ENCODE results near the gene GJD2.

GJD2 gene

DNA sequence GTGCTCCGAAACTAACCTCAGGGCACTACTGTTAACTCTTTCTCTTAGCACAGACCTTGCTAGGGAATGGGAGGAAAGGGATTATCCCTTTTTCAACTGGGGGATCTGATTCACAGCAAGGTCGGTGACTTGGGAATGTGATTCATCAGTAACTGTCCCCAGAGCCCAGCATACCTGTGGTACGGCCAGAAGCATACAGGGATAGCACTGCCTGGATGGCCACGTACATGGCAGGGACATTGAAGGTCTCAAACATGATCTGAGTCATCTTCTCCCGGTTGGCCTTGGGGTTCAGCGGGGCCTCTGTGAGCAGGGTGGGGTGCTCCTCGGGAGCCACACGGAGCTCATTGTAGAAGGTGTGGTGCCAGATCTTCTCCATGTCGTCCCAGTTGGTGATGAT lies 38.3 kb upstream of the GJD2 start:
- Histone ChIP-seq H3K4me3 (ENCODE audit: low read length) (peak overlapping the region; percentile 17; the same call in 1 of the 2 replicates), H3K27ac (ENCODE audit: low read depth, low read length) (no peak overlapping the region), H3K9ac (ENCODE audit: low read depth, low read length) (no peak overlapping the region), H3K27me3 (ENCODE audit: insufficient read depth, low read length) (peaks cover 30% of the 10 kb centered on the region), H3K4me1 (ENCODE audit: insufficient read depth, low read length) (peaks cover 6% of the 10 kb centered on the region; the same call in 1 of the 2 replicates), H3K9me3 (ENCODE audit: insufficient read depth, low read depth, low read length) (no peaks in the 10 kb centered on the region), H3K36me3 (ENCODE audit: insufficient read depth, low read length) (peaks cover 36% of the 10 kb centered on the region)
- WGBS, result 91% methylated on average over 9 of the region's 9 CpGs

- Histone ChIP-seq H3K9ac (ENCODE audit: low read depth, low read length) (no peak overlapping the region), H3K4me3 (ENCODE audit: low read length) (no peak overlapping the region), H3K9me3 (ENCODE audit: insufficient read depth, low read depth, low read length) (no peaks in the 10 kb centered on the region), H3K36me3 (ENCODE audit: insufficient read depth, low read length) (peaks cover 36% of the 10 kb centered on the region), H3K4me1 (ENCODE audit: insufficient read depth, low read length) (peaks cover 6% of the 10 kb centered on the region; the same call in 1 of the 2 replicates), H3K27ac (ENCODE audit: low read depth, low read length) (no peak overlapping the region), H3K27me3 (ENCODE audit: insufficient read depth, low read length) (peaks cover 24% of the 10 kb centered on the region)
- 88% methylated on average over 3 of the region's 3 CpGs for WGBS
Measured at GRCh38 chr15:34791701-34792100, 36.9 kb upstream of the GJD2 start.

DNA sequence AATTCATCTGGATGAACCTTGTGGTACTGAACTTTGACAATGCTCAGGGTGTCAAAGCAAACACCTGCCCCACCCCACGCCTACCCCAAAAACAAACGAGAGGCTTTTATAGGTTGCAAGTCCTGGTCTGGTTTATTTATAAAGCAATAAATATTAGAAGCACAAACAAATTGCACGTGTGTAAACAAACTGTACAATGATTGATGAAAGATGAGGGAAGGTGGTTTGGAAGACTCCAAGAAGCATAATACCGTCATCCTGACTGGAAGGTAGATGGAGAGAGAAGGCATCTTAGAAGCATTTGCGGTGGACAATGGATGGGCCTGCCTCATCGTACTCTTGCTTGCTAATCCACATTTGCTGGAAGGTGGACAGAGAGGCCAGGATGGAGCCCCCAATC lies 35.3 kb upstream of the GJD2 start:
- Histone ChIP-seq H3K27ac (ENCODE audit: low read depth, low read length) (no peak overlapping the region), H3K4me1 (ENCODE audit: insufficient read depth, low read length) (no peaks in the 10 kb centered on the region), H3K27me3 (ENCODE audit: insufficient read depth, low read length) (peaks cover 11% of the 10 kb centered on the region), H3K36me3 (ENCODE audit: insufficient read depth, low read length) (peaks cover 36% of the 10 kb centered on the region), H3K9ac (ENCODE audit: low read depth, low read length) (no peak overlapping the region), H3K4me3 (ENCODE audit: low read length) (no peak overlapping the region), H3K9me3 (ENCODE audit: insufficient read depth, low read depth, low read length) (no peaks in the 10 kb centered on the region)
- WGBS, result 97% methylated on average over 5 of the region's 6 CpGs

- 87% methylated on average over 6 of the region's 7 CpGs for WGBS
Measured at GRCh38 chr15:34789326-34789725, 34.5 kb upstream of the GJD2 start.

GRCh38 chr15:34786206-34786605 lies 31.4 kb upstream of the GJD2 start:
- Histone ChIP-seq H3K27me3 (ENCODE audit: insufficient read depth, low read length) (no peaks in the 10 kb centered on the region), H3K4me1 (ENCODE audit: insufficient read depth, low read length) (no peaks in the 10 kb centered on the region), H3K9me3 (ENCODE audit: insufficient read depth, low read depth, low read length) (no peaks in the 10 kb centered on the region), H3K9ac (ENCODE audit: low read depth, low read length) (no peak overlapping the region), H3K4me3 (ENCODE audit: low read length) (no peak overlapping the region), H3K27ac (ENCODE audit: low read depth, low read length) (no peak overlapping the region), H3K36me3 (ENCODE audit: insufficient read depth, low read length) (peaks cover 14% of the 10 kb centered on the region)
- WGBS, result 94% methylated on average over 2 of the region's 2 CpGs

More at GRCh38 chr15:34789326-34789725, 34.5 kb upstream of the GJD2 start:
- peaks cover 3% of the 10 kb centered on the region for H3K27me3 ChIP-seq (ENCODE audit: insufficient read depth, low read length)
- H3K9me3 ChIP-seq (ENCODE audit: insufficient read depth, low read depth, low read length), result no peaks in the 10 kb centered on the region
- H3K9ac ChIP-seq (ENCODE audit: low read depth, low read length), result no peak overlapping the region
- no peak overlapping the region for H3K4me3 ChIP-seq (ENCODE audit: low read length)
- H3K4me1 ChIP-seq (ENCODE audit: insufficient read depth, low read length), result no peaks in the 10 kb centered on the region
- H3K27ac ChIP-seq (ENCODE audit: low read depth, low read length), result no peak overlapping the region
- peaks cover 36% of the 10 kb centered on the region for H3K36me3 ChIP-seq (ENCODE audit: insufficient read depth, low read length)

DNA sequence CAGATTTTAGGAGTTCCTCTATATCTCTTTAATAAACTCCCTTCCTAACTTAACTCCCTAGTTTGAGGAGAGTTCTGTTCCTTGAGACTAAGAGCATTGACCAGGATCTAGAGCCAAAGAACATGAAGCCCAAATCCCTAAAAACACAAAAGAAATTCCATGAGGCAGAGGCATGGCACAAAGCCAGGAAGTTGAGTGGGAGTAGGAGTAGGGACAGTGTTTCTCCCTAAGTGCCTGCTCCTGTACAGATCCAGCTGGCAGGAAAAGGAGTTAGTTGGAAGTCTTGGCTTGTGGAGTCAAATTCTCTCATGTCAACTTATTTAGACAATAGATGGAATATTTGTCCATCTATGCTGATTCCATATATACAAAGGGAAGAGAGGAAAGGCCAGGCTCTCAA lies 29.2 kb upstream of the GJD2 start:
- Histone ChIP-seq H3K4me3 (ENCODE audit: low read length) (no peak overlapping the region), H3K9ac (ENCODE audit: low read depth, low read length) (no peak overlapping the region), H3K4me1 (ENCODE audit: insufficient read depth, low read length) (no peaks in the 10 kb centered on the region), H3K36me3 (ENCODE audit: insufficient read depth, low read length) (no peaks in the 10 kb centered on the region), H3K27ac (ENCODE audit: low read depth, low read length) (no peak overlapping the region), H3K9me3 (ENCODE audit: insufficient read depth, low read depth, low read length) (no peaks in the 10 kb centered on the region), H3K27me3 (ENCODE audit: insufficient read depth, low read length) (no peaks in the 10 kb centered on the region)

DNA sequence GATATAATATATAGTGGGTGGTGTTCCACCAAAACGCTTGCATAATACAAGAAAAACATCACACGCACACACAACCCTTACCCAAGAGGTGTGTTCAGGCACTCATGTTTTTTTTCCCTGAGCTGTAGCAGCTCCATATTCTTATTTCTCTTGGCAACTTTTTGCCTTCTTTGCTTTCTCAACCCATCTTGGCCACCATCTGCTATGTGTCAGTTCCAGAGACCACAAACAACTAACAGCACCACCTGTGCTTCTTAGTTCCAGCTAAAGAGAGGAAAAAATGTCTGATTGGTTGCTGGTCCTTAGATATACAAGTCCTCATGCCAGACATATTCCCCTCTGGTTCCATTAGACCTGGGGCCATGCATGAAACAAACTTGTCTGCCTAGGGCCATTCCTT lies 28.6 kb upstream of the GJD2 start:
- Histone ChIP-seq H3K36me3 (ENCODE audit: insufficient read depth, low read length) (no peaks in the 10 kb centered on the region), H3K4me3 (ENCODE audit: low read length) (no peak overlapping the region), H3K9ac (ENCODE audit: low read depth, low read length) (no peak overlapping the region), H3K27me3 (ENCODE audit: insufficient read depth, low read length) (no peaks in the 10 kb centered on the region), H3K9me3 (ENCODE audit: insufficient read depth, low read depth, low read length) (no peaks in the 10 kb centered on the region), H3K4me1 (ENCODE audit: insufficient read depth, low read length) (no peaks in the 10 kb centered on the region), H3K27ac (ENCODE audit: low read depth, low read length) (no peak overlapping the region)
- WGBS, result 97% methylated on average over 2 of the region's 2 CpGs

GRCh38 chr15:34782901-34783300 lies 28.1 kb upstream of the GJD2 start:
- no peaks in the 10 kb centered on the region for H3K36me3 ChIP-seq (ENCODE audit: insufficient read depth, low read length)
- no peaks in the 10 kb centered on the region for H3K4me1 ChIP-seq (ENCODE audit: insufficient read depth, low read length)
- no peaks in the 10 kb centered on the region for H3K27me3 ChIP-seq (ENCODE audit: insufficient read depth, low read length)
- WGBS, result 89% methylated on average over 2 of the region's 3 CpGs
- H3K9me3 ChIP-seq (ENCODE audit: insufficient read depth, low read depth, low read length), result no peaks in the 10 kb centered on the region
- no peak overlapping the region for H3K27ac ChIP-seq (ENCODE audit: low read depth, low read length)
- no peak overlapping the region for H3K9ac ChIP-seq (ENCODE audit: low read depth, low read length)
- H3K4me3 ChIP-seq (ENCODE audit: low read length), result no peak overlapping the region

GRCh38 chr15:34780725-34781124 lies 25.9 kb upstream of the GJD2 start:
- H3K27ac ChIP-seq (ENCODE audit: low read depth, low read length), result no peak overlapping the region
- no peaks in the 10 kb centered on the region for H3K36me3 ChIP-seq (ENCODE audit: insufficient read depth, low read length)
- H3K9ac ChIP-seq (ENCODE audit: low read depth, low read length), result no peak overlapping the region
- no peaks in the 10 kb centered on the region for H3K27me3 ChIP-seq (ENCODE audit: insufficient read depth, low read length)
- no peaks in the 10 kb centered on the region for H3K9me3 ChIP-seq (ENCODE audit: insufficient read depth, low read depth, low read length)
- 67% methylated on average over 1 of the region's 2 CpGs for WGBS
- no peak overlapping the region for H3K4me3 ChIP-seq (ENCODE audit: low read length)
- no peaks in the 10 kb centered on the region for H3K4me1 ChIP-seq (ENCODE audit: insufficient read depth, low read length)

- 85% methylated on average over 2 of the region's 2 CpGs for WGBS
- H3K27ac ChIP-seq (ENCODE audit: low read depth, low read length), result no peak overlapping the region
- no peaks in the 10 kb centered on the region for H3K36me3 ChIP-seq (ENCODE audit: insufficient read depth, low read length)
- no peak overlapping the region for H3K9ac ChIP-seq (ENCODE audit: low read depth, low read length)
- H3K27me3 ChIP-seq (ENCODE audit: insufficient read depth, low read length), result no peaks in the 10 kb centered on the region
- no peak overlapping the region for H3K4me3 ChIP-seq (ENCODE audit: low read length)
- no peaks in the 10 kb centered on the region for H3K9me3 ChIP-seq (ENCODE audit: insufficient read depth, low read depth, low read length)
- peaks cover 6% of the 10 kb centered on the region; the same call in 1 of the 2 replicates for H3K4me1 ChIP-seq (ENCODE audit: insufficient read depth, low read length)
Measured at GRCh38 chr15:34776606-34777105, 21.9 kb upstream of the GJD2 start.

- Histone ChIP-seq H3K9ac (ENCODE audit: low read depth, low read length) (no peak overlapping the region), H3K4me3 (ENCODE audit: low read length) (no peak overlapping the region), H3K36me3 (ENCODE audit: insufficient read depth, low read length) (no peaks in the 10 kb centered on the region), H3K27me3 (ENCODE audit: insufficient read depth, low read length) (no peaks in the 10 kb centered on the region), H3K4me1 (ENCODE audit: insufficient read depth, low read length) (peaks cover 10% of the 10 kb centered on the region; the same call in 1 of the 2 replicates), H3K9me3 (ENCODE audit: insufficient read depth, low read depth, low read length) (no peaks in the 10 kb centered on the region), H3K27ac (ENCODE audit: low read depth, low read length) (no peak overlapping the region)
- WGBS, result 54% methylated on average over 2 of the region's 2 CpGs
Measured at GRCh38 chr15:34773917-34774316, 19.1 kb upstream of the GJD2 start.

DNA sequence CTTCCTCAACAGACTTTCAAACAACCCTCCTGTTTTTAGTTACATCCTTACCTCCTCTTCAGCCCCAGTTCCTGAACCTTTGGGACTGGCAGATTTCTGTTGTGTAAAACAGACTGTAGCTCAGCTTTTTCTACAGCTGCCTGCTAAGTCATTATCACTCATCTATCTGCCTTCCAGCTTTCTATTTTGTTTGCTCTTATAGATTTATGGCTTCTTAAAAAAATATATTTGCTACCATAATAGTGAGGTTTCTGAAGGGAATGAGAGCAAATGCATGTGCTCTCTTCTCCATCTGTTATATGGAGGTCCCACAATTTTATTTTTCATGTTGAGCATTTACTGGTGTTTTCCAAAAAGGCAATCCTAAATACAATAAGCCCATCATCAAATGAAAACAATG lies 18.2 kb upstream of the GJD2 start:
- H3K27ac ChIP-seq (ENCODE audit: low read depth, low read length), result no peak overlapping the region
- no peaks in the 10 kb centered on the region for H3K9me3 ChIP-seq (ENCODE audit: insufficient read depth, low read depth, low read length)
- no peaks in the 10 kb centered on the region for H3K27me3 ChIP-seq (ENCODE audit: insufficient read depth, low read length)

More for the DNA sequence above, 18.2 kb upstream of the GJD2 start:
- no peak overlapping the region for H3K9ac ChIP-seq (ENCODE audit: low read depth, low read length)
- H3K36me3 ChIP-seq (ENCODE audit: insufficient read depth, low read length), result no peaks in the 10 kb centered on the region
- no peak overlapping the region for H3K4me3 ChIP-seq (ENCODE audit: low read length)
- peaks cover 10% of the 10 kb centered on the region; the same call in 1 of the 2 replicates for H3K4me1 ChIP-seq (ENCODE audit: insufficient read depth, low read length)
